LNCAP (cell line): Measurements from ENCODE around the gene TRMT1.
A peak's percentile ranks its signal among the peaks of the same experiment; 100 is the strongest.

Source experiments
- TF ChIP-seq, protein P1 (sequence below): fragments of 450-650 bp; IDR thresholded peaks from 2 replicates; pipeline ENCODE4 v1.5.1; 2017; ENCODE audit warnings: mild to moderate bottlenecking

Gene TRMT1

DNA sequence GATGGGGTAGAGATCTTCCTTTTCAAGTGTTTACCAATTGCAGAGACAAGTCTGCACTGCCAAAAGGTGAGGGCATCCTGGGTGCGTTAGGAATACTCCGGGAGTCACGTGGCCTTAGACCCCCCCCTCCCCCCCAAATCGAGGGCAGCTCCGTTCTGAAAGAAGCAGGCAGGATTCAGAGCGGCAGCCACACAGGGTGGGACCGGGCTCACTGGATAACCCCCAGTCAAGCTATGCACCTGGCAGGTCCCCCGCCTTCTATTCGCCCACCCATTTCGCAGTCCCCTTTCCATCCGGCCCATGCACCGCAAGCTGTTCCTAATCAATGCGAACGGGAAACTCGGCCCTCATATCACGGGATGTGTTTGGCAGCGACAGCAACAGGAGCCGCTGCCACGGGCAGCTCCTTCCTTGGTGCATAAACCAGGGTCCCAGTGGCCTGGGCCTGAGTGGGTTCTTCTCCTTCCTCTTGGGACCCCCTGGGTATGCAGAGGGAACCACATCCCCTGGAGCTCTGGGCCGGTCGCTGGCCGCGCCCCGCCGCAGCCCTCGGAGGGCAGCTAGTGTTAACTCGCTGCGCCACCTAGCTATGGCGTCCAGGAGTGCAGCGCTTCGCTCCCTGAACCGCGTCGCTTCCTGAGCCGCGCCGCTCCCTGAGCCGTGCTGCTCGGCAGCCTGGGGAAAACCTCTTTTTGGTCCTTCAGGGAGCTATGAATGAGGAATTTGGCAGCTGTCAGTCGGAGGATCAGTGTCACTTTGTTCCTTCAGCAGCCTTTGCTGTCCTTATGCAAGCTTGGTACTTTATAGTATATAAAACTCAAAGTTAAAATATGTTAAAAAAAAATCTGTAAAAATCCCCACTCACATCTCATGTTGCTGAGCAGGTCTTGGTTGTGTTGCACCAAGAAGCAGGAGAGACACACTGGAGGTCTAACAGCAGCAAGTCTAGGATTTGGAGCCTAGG is 55.3 kb downstream of the TRMT1 start:
- TF ChIP-seq, protein P1, sequence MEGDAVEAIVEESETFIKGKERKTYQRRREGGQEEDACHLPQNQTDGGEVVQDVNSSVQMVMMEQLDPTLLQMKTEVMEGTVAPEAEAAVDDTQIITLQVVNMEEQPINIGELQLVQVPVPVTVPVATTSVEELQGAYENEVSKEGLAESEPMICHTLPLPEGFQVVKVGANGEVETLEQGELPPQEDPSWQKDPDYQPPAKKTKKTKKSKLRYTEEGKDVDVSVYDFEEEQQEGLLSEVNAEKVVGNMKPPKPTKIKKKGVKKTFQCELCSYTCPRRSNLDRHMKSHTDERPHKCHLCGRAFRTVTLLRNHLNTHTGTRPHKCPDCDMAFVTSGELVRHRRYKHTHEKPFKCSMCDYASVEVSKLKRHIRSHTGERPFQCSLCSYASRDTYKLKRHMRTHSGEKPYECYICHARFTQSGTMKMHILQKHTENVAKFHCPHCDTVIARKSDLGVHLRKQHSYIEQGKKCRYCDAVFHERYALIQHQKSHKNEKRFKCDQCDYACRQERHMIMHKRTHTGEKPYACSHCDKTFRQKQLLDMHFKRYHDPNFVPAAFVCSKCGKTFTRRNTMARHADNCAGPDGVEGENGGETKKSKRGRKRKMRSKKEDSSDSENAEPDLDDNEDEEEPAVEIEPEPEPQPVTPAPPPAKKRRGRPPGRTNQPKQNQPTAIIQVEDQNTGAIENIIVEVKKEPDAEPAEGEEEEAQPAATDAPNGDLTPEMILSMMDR: peak; percentile 93

DNA sequence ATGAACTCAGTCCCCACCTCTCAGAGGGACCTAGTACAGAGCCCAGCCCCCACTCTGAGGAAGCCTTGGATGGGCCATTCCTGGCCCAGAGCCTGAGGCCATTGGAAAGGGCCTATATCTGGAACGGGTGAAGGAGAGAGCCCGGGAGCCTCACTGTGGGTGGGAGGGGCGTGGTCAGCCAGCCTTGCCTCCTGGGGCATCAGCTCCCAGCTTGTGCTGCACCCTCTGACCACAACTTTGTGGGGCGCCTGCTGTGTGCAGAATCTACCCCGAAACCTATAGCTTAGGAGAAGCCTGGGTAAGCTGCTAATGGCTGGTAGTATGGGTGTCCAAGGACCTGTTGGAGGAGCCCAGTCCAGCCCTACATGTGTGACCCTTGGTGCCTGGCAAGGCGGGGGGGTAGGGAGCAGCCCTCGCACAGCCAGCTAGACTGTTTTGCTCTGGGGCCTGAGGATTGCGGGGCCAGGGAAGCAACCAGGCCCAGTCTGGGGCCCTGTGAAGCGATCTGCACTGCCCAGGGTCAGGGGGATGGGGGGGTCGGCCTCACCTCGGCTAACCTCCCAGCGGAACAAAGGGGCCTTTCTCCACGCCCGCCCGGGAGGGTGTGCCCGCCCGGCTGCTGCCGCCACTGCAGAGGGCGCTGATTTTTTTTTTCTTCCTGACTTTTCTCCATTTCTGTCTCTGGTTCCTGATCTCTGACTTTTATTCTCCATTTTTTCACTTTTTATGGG is 56.1 kb downstream of the TRMT1 start:
- TF ChIP-seq, protein P1: no peak

DNA sequence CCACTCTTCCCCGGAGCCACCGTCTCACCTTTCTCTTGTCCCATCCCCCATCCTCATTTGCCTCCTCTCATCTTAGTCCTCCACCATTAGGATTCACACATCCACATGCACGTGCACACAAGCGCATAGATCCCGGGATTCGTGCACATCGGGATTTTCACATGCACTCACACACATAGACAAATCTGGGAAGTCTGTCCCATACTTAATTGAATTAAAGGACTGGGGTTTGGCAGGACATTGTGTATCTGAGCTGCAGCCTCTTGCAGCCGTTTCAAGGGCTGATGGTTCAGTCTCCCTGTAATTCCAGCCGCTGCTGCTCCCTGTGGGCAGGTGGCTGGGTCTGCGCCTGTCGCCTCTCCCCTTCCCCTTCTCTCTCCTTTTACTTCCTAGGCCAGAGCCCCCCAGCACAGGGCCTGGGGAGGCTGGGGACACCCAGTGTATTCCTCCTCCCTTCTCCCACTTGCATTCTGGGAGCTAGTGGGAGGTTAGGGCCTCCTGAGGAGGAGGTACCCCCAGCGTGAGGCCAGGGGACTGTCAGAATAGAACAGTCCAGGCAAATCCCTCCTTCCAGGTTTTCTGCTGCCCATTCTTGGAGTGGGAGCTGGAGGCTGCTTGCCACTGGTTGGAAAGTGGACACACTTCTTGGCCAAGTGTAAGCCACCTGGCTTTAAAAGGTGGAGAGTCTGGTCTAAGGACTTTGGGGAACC is 57.4 kb downstream of the TRMT1 start:
- TF ChIP-seq, protein P1: no peak

DNA sequence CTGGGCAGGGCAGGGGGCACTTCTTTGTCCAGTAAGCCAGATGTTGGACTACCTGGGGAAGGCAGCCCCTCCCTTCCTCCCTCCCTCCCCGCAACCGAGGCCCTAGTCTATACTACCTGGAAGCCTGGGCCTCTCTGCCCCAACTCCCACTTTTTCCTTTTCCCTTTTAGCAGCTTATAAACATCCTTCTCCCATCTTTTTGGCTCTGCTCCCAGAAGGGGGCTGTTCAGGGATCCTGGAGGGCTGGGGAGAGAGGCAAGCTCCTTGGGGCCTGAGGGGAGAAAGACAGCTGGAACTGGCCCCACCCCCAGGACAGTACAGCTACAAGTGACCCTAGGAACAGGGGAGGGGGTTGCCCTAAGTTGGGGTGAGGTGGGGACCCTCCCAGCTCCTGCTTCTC is 58.8 kb downstream of the TRMT1 start:
- TF ChIP-seq, protein P1: no peak

DNA sequence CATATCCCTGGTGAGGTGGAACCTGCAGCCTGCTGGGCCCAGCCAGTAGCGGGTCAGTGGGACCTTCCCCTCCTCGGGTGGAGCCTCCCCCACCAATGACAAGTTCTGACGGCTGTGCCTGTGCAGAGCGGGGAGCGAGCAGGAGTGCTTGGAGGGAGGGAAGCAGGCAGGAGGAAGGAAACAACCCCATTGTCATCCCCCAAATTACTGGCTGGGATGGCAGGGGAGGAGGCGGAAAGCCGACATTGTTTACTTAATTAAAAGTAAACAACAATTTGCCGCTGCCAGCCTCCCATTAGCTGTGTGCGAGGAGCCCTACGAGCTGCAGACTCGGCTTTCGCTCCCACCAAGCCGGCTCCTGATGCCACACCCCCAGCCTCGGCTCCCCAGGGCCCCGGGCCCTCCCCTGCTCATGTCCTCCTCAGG is 59.4 kb downstream of the TRMT1 start:
- TF ChIP-seq, protein P1: no peak

DNA sequence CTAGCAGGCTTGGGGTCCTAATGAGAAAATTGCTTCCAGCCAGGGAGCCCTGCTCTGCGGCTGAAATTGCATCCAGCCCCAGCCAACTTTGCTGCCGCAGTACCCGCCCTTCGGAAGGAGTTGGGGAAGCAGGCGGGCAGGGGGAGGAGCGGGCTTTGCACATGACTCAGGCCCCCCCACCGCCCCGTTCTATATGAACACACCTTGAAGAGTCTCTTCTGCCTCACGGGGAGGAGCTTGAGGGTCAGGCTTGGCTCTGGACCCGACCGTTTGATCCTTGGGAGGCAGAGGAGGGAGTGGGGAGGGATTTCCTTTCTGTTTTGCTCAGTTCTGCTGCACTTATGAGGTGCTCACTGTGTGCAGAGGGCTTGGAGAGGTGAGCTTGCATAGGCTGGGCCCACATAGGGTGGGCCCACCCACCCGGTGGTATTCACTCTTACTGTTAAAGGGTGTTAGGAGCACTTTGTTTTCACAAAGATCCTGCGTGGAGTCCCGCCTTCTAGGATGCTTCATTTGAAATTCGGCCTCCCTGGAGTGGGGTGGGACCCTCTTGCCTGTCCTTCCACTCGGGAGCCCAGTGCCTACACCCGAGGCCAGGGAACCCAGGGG is 60.4 kb downstream of the TRMT1 start:
- TF ChIP-seq, protein P1: no peak
